Effector memory CD4-positive, alpha-beta T cell (primary cell): ENCODE measurements around the gene PRDX2.

Experiments used
- DNase-seq, 3 donors: peaks; one replicate each; pipeline ENCODE4 v3.0.0-alpha.2; 2020
- H3K27ac ChIP-seq: 2 replicates; pipeline ENCODE4 v1.7.0; 2013; ENCODE audit warnings: mild to moderate bottlenecking, low read length, moderate library complexity; ENCODE audit not compliant: insufficient read depth, poor library complexity, severe bottlenecking
- H3K27me3 ChIP-seq: replicated peaks from 2 replicates; pipeline ENCODE4 v1.7.0; 2013; ENCODE audit warnings: mild to moderate bottlenecking, low read length; ENCODE audit not compliant: insufficient read depth, control insufficient read depth, poor library complexity, severe bottlenecking
- H3K36me3 ChIP-seq: 2 replicates; pipeline ENCODE4 v1.7.0; 2013; ENCODE audit warnings: mild to moderate bottlenecking, low read length, moderate library complexity; ENCODE audit not compliant: control insufficient read depth, insufficient read depth
- H3K4me1 ChIP-seq: 2 replicates; pipeline ENCODE4 v1.7.0; 2013; ENCODE audit warnings: low read length, mild to moderate bottlenecking; ENCODE audit not compliant: control insufficient read depth, insufficient read depth, poor library complexity, severe bottlenecking
- H3K4me3 ChIP-seq: 2 replicates; pipeline ENCODE4 v1.7.0; 2013; ENCODE audit warnings: low read length, low read depth, mild to moderate bottlenecking; ENCODE audit not compliant: insufficient read depth, poor library complexity, severe bottlenecking
- H3K9me3 ChIP-seq: 2 replicates; pipeline ENCODE4 v1.7.0; 2013; ENCODE audit warnings: mild to moderate bottlenecking, low read length, moderate library complexity; ENCODE audit not compliant: control insufficient read depth

The PRDX2 gene

DNA sequence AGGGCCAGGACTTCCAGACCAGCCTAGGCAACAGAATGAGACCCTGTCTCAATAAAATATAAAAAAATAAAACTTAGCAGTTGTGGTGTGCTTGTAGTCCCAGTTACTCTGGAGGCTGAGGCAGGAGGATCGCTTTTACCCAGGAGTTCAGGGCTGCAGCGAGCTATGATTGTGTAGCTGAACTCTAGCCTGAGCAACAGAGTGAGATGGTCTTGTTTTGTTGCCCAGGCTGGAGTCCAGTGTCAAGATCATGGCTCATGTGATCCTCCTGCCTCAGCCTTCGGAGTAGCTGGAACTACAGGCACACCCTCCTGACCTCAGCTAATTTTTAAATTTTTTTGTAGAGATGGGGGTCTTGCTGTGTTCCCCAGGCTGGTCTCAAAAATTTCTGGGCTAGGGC is 14.6 kb downstream of the PRDX2 start:
- Histone ChIP-seq H3K9me3 (no peaks in the 10 kb centered on the region), H3K27me3 (no peaks in the 10 kb centered on the region), H3K36me3 (peaks cover 6% of the 10 kb centered on the region), H3K4me3 (no peak overlapping the region), H3K4me1 (peaks cover 65% of the 10 kb centered on the region), H3K27ac (peak overlapping the region; percentile 97)
- no peak for DNase-seq

DNA sequence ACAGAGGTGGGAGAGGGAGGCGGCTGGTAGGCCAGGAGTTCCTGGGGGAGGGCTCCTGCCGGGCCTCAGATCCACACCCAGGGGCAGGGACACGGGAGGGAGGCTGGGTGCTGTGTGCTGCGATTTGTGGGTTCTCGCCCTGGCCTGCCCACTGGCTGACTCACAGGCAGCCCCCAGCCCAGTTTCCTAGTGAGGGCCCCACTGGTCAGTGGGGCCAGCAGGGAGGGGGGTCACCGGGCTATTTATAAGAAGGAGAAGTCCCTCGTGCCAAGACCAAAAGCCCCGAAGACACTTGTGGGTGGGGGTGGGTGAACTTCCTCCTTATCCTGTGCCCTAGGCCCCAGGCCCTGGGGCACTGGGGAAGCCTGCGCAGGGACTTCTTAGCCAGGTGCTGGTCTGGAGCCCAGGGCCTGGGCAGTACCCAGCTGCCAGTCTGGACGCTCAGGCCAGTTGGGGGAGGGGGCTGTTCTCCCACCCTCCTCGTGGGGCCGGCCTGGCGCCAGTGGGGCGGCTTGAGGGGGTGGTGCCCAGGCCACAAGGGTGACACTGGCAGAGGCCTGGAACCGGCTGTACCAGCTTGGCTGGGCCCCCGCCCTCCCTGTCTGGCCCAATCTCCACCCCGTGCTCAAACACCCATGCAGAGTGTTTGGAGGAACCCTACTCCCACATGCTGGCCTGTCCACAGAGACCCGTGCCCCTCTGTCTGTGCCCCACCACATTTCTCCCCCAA is 15.3 kb downstream of the PRDX2 start:
- peak overlapping the region; percentile 97 for H3K27ac ChIP-seq

DNA sequence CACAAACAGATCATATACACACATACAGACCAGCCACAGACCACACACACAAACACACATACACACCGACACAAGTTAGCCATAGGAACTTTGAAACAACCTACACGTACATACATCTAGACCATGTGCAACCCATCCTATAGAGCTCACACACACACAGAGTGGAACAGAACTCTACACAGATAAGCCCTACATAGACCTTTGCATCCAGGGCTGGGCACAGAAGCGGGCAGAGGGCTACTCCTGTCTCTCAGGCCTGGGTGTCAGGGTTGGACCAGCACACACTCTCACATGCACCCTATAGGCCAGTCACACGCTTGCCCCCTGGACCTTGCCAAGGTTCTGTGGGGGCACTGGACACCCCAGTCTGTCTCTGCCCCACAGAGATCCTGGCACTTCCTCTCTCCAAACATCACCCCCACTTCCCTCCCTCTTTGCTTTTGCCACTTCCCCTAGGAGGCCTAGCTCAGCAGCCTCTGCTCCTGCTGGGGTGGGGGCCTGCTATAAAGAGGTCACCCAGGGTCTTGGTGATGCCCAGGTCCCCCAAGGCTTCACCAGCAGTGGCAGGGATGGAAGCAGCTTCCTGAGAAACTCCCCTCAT is 16.1 kb downstream of the PRDX2 start:
- no peaks in the 10 kb centered on the region for H3K27me3 ChIP-seq
- H3K27ac ChIP-seq: peak overlapping the region; percentile 97
- no peaks in the 10 kb centered on the region for H3K36me3 ChIP-seq
- peaks cover 65% of the 10 kb centered on the region for H3K4me1 ChIP-seq
- DNase-seq: no peak
- H3K4me3 ChIP-seq: no peak overlapping the region
- no peaks in the 10 kb centered on the region for H3K9me3 ChIP-seq

More for the DNA sequence above, 15.3 kb downstream of the PRDX2 start:
- H3K27me3 ChIP-seq: no peaks in the 10 kb centered on the region
- H3K4me1 ChIP-seq: peaks cover 71% of the 10 kb centered on the region
- no peak for DNase-seq
- no peaks in the 10 kb centered on the region for H3K36me3 ChIP-seq
- H3K4me3 ChIP-seq: no peak overlapping the region
- no peaks in the 10 kb centered on the region for H3K9me3 ChIP-seq

DNA sequence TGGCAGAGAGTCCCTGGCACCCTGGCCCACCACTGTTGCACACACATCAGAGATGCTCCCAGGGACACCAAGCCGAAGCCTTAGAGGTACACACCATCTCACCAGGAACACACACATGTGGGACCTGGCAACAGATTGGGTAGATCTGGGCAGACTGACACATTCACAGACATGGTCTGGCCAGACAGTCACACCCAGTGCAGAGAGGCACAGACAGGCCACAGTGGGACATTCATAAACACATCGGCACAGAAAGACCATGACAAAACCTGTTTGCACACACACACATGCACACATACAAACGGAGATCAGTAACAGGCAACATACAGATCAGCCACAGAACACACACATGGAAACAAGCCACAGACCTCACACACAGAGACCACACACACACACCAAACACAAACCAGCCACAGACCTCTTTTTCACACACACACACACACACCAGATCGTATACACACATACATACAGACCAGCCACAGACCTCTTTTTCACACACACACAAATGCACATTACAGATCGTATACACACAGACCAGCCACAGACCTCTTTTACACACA is 16.6 kb downstream of the PRDX2 start:
- no peaks in the 10 kb centered on the region for H3K36me3 ChIP-seq
- no peak overlapping the region for H3K4me3 ChIP-seq
- peak; percentile 40 to 48 (median 43) for DNase-seq
- H3K9me3 ChIP-seq: no peaks in the 10 kb centered on the region
- peaks cover 62% of the 10 kb centered on the region for H3K4me1 ChIP-seq
- no peaks in the 10 kb centered on the region for H3K27me3 ChIP-seq
- peak overlapping the region; percentile 97 for H3K27ac ChIP-seq

DNA sequence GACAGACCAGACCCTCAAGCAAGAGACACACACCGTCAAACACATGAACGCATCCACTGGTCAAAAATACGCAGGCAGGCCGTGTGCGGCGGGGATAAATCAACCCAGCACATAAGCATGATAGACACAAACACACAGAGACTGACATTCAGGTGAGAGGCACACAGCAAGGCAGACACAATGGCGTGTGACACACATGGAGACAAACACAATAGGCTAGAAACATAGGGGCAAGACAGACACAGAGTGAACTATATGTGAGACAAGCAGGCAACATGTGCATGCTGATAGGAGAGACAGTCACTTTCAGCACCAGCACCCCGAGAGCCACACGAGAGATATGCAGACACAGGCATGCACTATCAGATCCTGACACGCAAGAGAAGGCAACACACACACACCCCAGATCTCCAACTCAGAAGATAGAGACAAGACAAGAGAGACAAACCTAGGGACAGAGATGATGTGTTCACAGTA is 17.2 kb downstream of the PRDX2 start:
- peak in 1 of 3 donors; percentile 27 for DNase-seq
- Histone ChIP-seq H3K36me3 (no peaks in the 10 kb centered on the region), H3K4me1 (peaks cover 62% of the 10 kb centered on the region), H3K27ac (peak overlapping the region; percentile 97), H3K9me3 (no peaks in the 10 kb centered on the region), H3K27me3 (no peaks in the 10 kb centered on the region), H3K4me3 (no peak overlapping the region)

DNA sequence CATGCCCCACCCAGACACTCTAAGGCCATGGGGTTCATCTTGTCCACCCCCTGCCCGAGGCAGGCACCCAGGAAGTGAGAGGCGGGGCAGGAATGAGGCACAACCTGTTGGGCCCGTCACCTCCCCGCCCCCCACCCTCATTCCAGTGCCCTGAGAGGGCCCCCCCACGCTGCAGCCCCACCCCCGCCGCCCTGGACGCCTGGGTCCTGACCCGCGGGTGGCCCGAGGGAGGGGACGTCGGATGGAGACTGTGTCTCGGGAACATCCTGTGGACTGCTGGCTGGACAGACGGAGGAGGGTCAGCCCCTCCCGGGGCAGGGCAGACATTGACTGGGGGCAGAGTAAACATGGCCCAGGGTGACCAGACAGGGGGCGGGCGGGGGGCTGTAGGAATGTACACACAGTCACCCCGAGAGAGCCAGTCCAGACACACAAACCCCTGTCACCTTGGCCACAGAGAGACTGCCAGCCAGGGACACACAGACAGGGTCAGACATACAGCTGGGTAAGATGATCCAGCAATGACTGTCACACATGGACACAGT is 17.7 kb downstream of the PRDX2 start:
- peaks cover 58% of the 10 kb centered on the region for H3K4me1 ChIP-seq
- no peak for DNase-seq
- H3K9me3 ChIP-seq: no peaks in the 10 kb centered on the region

DNA sequence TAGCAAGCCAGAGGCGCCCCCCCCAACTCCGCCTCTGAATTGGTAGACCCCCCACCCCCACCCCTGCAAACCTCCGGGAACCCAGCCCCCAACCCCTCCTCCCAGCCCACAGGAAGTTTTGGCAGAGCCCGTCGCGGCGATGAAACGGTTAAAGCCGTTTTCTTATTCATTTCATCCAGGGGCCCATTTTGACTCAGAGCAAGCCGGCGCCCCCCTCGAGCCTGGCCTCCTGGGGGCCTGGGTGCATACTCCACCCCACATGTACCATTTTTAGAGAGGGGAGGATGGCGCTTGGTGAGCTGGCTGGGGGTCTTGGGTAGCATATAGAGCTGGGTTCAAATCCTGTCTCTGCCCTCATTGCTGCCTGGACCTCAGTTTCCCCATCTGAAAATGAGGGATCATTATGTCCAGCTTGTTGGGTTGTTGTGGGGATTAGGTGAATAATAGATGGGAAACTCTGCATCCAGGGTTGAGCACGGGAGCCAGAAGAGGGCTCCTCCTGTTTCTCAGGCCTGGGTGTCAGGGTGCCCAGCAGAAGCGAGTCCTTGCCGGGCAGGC is 18.2 kb downstream of the PRDX2 start:
- Histone ChIP-seq H3K27me3 (no peaks in the 10 kb centered on the region), H3K27ac (peak overlapping the region; percentile 97), H3K4me1 (peaks cover 58% of the 10 kb centered on the region), H3K36me3 (no peaks in the 10 kb centered on the region), H3K9me3 (no peaks in the 10 kb centered on the region), H3K4me3 (peak overlapping the region; percentile 45)
- DNase-seq: no peak

More for the DNA sequence above, 17.7 kb downstream of the PRDX2 start:
- no peaks in the 10 kb centered on the region for H3K36me3 ChIP-seq
- H3K27me3 ChIP-seq: no peaks in the 10 kb centered on the region
- H3K27ac ChIP-seq: peak overlapping the region; percentile 97
- H3K4me3 ChIP-seq: no peak overlapping the region

DNA sequence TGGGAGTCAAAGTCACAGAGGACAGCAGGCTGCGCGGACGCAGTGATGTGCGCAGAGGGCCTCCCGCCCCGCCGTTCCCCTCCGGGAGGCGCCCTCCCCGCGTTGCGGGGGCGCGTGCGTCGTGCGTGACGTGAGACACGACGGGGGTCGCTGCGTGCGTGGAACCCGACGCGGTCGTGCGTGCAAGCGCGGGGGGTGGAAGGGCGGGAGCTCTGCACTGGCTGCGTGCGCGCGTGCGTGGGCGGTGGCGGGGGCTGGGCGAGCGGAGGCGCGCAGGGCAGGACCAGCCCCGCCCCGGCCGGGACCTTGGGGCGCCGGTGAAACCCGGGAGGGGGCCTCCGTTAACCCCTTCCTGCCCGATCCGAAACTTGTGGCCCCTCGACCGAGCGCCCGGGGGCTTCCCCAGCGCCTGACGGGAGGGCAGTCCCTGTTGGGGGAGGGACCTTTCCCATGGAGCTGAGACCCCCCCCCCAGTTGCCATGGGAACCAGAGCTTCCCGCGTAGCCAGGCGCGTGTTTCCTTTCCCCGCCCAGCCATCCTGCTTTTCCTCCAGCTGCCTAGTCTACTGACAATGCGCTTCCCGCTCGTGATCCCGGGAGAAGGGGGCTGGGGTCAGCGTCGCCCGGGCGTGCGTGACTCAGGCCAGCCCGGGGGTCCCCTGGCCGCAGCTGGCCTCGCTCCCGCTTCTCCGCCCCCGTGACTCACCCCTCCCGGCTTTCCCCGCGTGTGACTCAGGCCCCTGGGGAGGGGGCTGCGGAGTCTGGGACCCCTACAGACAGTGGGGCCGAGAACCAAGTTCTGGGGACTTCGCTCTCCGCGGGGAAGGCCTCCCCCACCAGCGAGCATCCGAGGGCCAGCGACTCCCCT is 18.9 kb downstream of the PRDX2 start:
- H3K36me3 ChIP-seq: no peaks in the 10 kb centered on the region
- H3K27me3 ChIP-seq: no peaks in the 10 kb centered on the region
- H3K9me3 ChIP-seq: no peaks in the 10 kb centered on the region
- peak overlapping the region; percentile 45 for H3K4me3 ChIP-seq
- DNase-seq: peak; percentile 89 to 94 (median 92)
- peak overlapping the region; percentile 97 for H3K27ac ChIP-seq
- peaks cover 62% of the 10 kb centered on the region for H3K4me1 ChIP-seq

DNA sequence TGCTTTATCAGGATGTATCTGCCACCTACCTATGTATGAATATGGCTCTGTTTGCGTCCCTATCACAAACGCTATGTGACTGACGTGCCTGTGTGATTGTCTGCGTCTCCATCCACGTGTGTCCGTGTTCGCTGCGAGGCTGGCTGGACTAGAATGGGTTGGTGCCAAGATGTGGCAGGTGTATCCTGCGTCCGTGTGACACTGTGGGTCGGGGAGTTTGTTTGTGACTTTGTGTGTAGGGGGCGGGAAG is 19.5 kb downstream of the PRDX2 start:
- H3K27ac ChIP-seq: peak overlapping the region; percentile 97

More for the DNA sequence above, 19.5 kb downstream of the PRDX2 start:
- no peaks in the 10 kb centered on the region for H3K36me3 ChIP-seq
- peaks cover 67% of the 10 kb centered on the region for H3K4me1 ChIP-seq
- H3K27me3 ChIP-seq: no peaks in the 10 kb centered on the region
- no peak for DNase-seq
- H3K4me3 ChIP-seq: no peak overlapping the region
- H3K9me3 ChIP-seq: no peaks in the 10 kb centered on the region
